H1 (cell line): ENCODE results near the gene DYRK1A. TPM values are rescaled to one million over a fixed set of nuclear protein-coding genes. Genes with fewer than 3 reads are reported as not detected.

ENCODE experiments used
- CTCF ChIA-PET: fragments of 300-600 bp; sonication (Branson Sonifier 250); formaldehyde crosslinking; loops from one replicate; lab custom pipeline; 2021; ENCODE audit not compliant: partially characterized antibody; lab: Charles Lee
- POLR2A ChIA-PET: fragments of 300-600 bp; sonication (Branson Sonifier 250); formaldehyde crosslinking; loops from one replicate; lab custom pipeline; 2021; ENCODE audit warnings: inconsistent platforms; ENCODE audit not compliant: partially characterized antibody; lab: Charles Lee
- DNase-seq, 2 experiments: peaks; one replicate each; pipeline versions ENCODE4 v3.0.0 to v3.0.0-alpha.2; 2010 to 2022; ENCODE audit warnings: low spot score in 2 of 2, low read depth in 1 of 2, mixed read lengths in 1 of 2
- FAIRE-seq: peaks from 2 replicates; lab custom pipeline; 2011; peaks lifted over from hg19 to GRCh38; lab: Jason Lieb, UNC
- H2AFZ ChIP-seq: 2 replicates; pipeline ENCODE4 v1.8.1; 2012; ENCODE audit warnings: low read length, inconsistent platforms
- H2AK5ac ChIP-seq: 2 replicates; pipeline ENCODE4 v1.6.1; 2013; ENCODE audit warnings: low read depth, low read length
- H2BK120ac ChIP-seq: replicated peaks from 2 replicates; pipeline ENCODE3; 2013; ENCODE audit warnings: low read depth, low read length, inconsistent platforms
- H2BK12ac ChIP-seq: 2 replicates; pipeline ENCODE4 v1.6.1; 2013; ENCODE audit warnings: low read depth, low read length
- H2BK15ac ChIP-seq: 2 replicates; pipeline ENCODE4 v1.6.1; 2013; ENCODE audit warnings: low read length
- H2BK20ac ChIP-seq: 2 replicates; pipeline ENCODE4 v1.6.1; 2013; ENCODE audit warnings: low read length
- H2BK5ac ChIP-seq: 2 replicates; pipeline ENCODE4 v1.6.1; 2013; ENCODE audit warnings: low read depth, low read length
- H3K14ac ChIP-seq: 2 replicates; pipeline ENCODE4 v1.6.1; 2013; ENCODE audit warnings: inconsistent platforms; ENCODE audit not compliant: insufficient read length
- H3K18ac ChIP-seq: 2 replicates; pipeline ENCODE4 v1.6.1; 2013; ENCODE audit warnings: low read length; ENCODE audit errors: extremely low read depth
- H3K23ac ChIP-seq: 2 replicates; pipeline ENCODE4 v1.6.1; 2013; ENCODE audit warnings: inconsistent platforms; ENCODE audit not compliant: insufficient read length
- H3K23me2 ChIP-seq: 2 replicates; pipeline ENCODE4 v1.6.1; 2013; ENCODE audit warnings: low read depth, low read length
- H3K27ac ChIP-seq: 2 replicates; pipeline ENCODE4 v1.6.1; 2011; ENCODE audit warnings: low read depth, low read length, inconsistent platforms
- H3K27me3 ChIP-seq, 4 experiments: replicated peaks in 1 of 4; 1 replicate in 1 of 4; 2 replicates in 3 of 4; pipeline versions ENCODE4 v1.6.1 to v1.8.1; 2011 to 2013; ENCODE audit warnings: low read length in 3 of 4, mild to moderate bottlenecking in 3 of 4, inconsistent platforms in 2 of 4, mixed read lengths in 2 of 4, moderate library complexity in 1 of 4; ENCODE audit not compliant: control insufficient read depth in 3 of 4, insufficient read depth in 3 of 4; ENCODE audit errors: extremely low read depth in 1 of 4
- H3K36me3 ChIP-seq, 4 experiments: 2 replicates each; pipeline versions ENCODE4 v1.6.1 to v1.8.1; 2011 to 2013; ENCODE audit warnings: mild to moderate bottlenecking in 4 of 4, low read length in 3 of 4, moderate library complexity in 2 of 4, control low read depth in 1 of 4, inconsistent platforms in 1 of 4; ENCODE audit not compliant: insufficient read depth in 4 of 4, control insufficient read depth in 2 of 4
- H3K4ac ChIP-seq: replicated peaks from 2 replicates; pipeline ENCODE3; 2013; ENCODE audit warnings: low read length, low read depth, mixed read lengths, inconsistent platforms; ENCODE audit not compliant: insufficient read length
- H3K4me1 ChIP-seq, 4 experiments: replicated peaks in 1 of 4; 1 replicate in 1 of 4; 2 replicates in 3 of 4; pipeline versions ENCODE4 v1.6.1 to v1.8.1; 2011 to 2013; ENCODE audit warnings: low read length in 3 of 4, inconsistent platforms in 2 of 4, mixed read lengths in 1 of 4; ENCODE audit not compliant: insufficient read depth in 4 of 4, control insufficient read depth in 3 of 4
- H3K4me2 ChIP-seq, 2 experiments: 2 replicates each; pipeline versions ENCODE4 v1.6.1 to v1.8.1; 2011 to 2013; ENCODE audit warnings: low read depth in 2 of 2, low read length in 2 of 2, control low read depth in 1 of 2, inconsistent platforms in 1 of 2, mild to moderate bottlenecking in 1 of 2; ENCODE audit not compliant: insufficient read depth in 1 of 2
- H3K4me3 ChIP-seq, 4 experiments: fragments of 200-600, 300-600 bp in 1 of 4; sonication (generic), shearing (Covaris generic), sonication (Bioruptor Twin) in 1 of 4; 2 replicates each; pipeline versions ENCODE4 v1.5.1 to v1.8.1; 2011 to 2016; ENCODE audit warnings: low read length in 4 of 4, low read depth in 3 of 4, control low read depth in 2 of 4, inconsistent platforms in 2 of 4, mild to moderate bottlenecking in 2 of 4, mixed read lengths in 1 of 4, moderate library complexity in 1 of 4; ENCODE audit not compliant: insufficient read depth in 2 of 4; ENCODE audit errors: extremely low read depth in 1 of 4
- H3K56ac ChIP-seq: replicated peaks from 2 replicates; pipeline ENCODE3; 2013; ENCODE audit warnings: low read depth, mild to moderate bottlenecking, mixed read lengths, low read length, inconsistent platforms; ENCODE audit not compliant: insufficient read length
- H3K79me1 ChIP-seq: 2 replicates; pipeline ENCODE4 v1.6.1; 2013; ENCODE audit warnings: low read depth, low read length, control low read depth
- H3K79me2 ChIP-seq, 2 experiments: 2 replicates each; pipeline versions ENCODE4 v1.6.1 to v1.8.1; 2012 to 2013; ENCODE audit warnings: low read length in 2 of 2, mild to moderate bottlenecking in 2 of 2, inconsistent platforms in 1 of 2; ENCODE audit not compliant: insufficient read depth in 2 of 2, control insufficient read depth in 1 of 2
- H3K9ac ChIP-seq, 4 experiments: replicated peaks in 1 of 4; 1 replicate in 1 of 4; 2 replicates in 3 of 4; pipeline versions ENCODE4 v1.6.1 to v1.8.1; 2011 to 2013; ENCODE audit warnings: low read depth in 3 of 4, low read length in 3 of 4, control low read depth in 2 of 4, mild to moderate bottlenecking in 2 of 4, moderate library complexity in 2 of 4, inconsistent platforms in 1 of 4; ENCODE audit errors: extremely low read depth in 1 of 4
- H3K9me3 ChIP-seq, 2 experiments: 2 replicates each; pipeline versions ENCODE4 v1.6.1 to v1.8.1; 2012 to 2013; ENCODE audit warnings: mild to moderate bottlenecking in 2 of 2, moderate library complexity in 2 of 2, control low read depth in 1 of 2, inconsistent platforms in 1 of 2, low read depth in 1 of 2, low read length in 1 of 2, mixed read lengths in 1 of 2; ENCODE audit not compliant: insufficient read depth in 2 of 2
- H4K20me1 ChIP-seq, 2 experiments: replicated peaks in 1 of 2; 2 replicates each; pipeline versions ENCODE3 to v1.8.1; 2011 to 2013; ENCODE audit warnings: inconsistent platforms in 2 of 2, low read length in 2 of 2, mild to moderate bottlenecking in 1 of 2; ENCODE audit not compliant: insufficient read depth in 2 of 2, control insufficient read depth in 1 of 2
- H4K5ac ChIP-seq: 2 replicates; pipeline ENCODE4 v1.6.1; 2013; ENCODE audit warnings: low read length, low read depth, mixed read lengths, inconsistent platforms; ENCODE audit not compliant: insufficient read length
- H4K8ac ChIP-seq: 2 replicates; pipeline ENCODE4 v1.8.0; 2013; ENCODE audit warnings: mild to moderate bottlenecking, moderate library complexity, low read length, inconsistent platforms; ENCODE audit not compliant: insufficient read depth; ENCODE audit errors: extremely low read depth
- H4K91ac ChIP-seq: replicated peaks from 2 replicates; pipeline ENCODE3; 2013; ENCODE audit warnings: low read length, mixed read lengths, inconsistent platforms; ENCODE audit not compliant: insufficient read length
- CTBP2 ChIP-seq: IDR thresholded peaks from 2 replicates; pipeline ENCODE4 v1.7.0; 2011; ENCODE audit warnings: borderline replicate concordance, mild to moderate bottlenecking, moderate library complexity, mixed read lengths, low read length; ENCODE audit not compliant: insufficient read depth, insufficient read length
- KDM1A ChIP-seq: fragments of 200-600, 300-600 bp; sonication (generic); IDR thresholded peaks from 2 replicates; pipeline ENCODE4 v1.7.1; 2016; ENCODE audit warnings: mild to moderate bottlenecking, low read length, borderline replicate concordance
- KDM5A ChIP-seq: fragments of 200-600 bp; IDR thresholded peaks from 2 replicates; pipeline ENCODE4 v1.7.1; 2012; ENCODE audit warnings: mild to moderate bottlenecking, low read length, inconsistent platforms, mixed read lengths
- MAX ChIP-seq: IDR thresholded peaks from 2 replicates; pipeline ENCODE4 v1.6.1; 2012; ENCODE audit warnings: inconsistent platforms
- NANOG ChIP-seq: IDR thresholded peaks from 2 replicates; pipeline ENCODE4 v1.6.1; 2011; ENCODE audit warnings: low read length, low read depth, mild to moderate bottlenecking, inconsistent platforms; ENCODE audit not compliant: insufficient read depth, poor library complexity, severe bottlenecking
- POLR2A ChIP-seq, 2 experiments: IDR thresholded peaks; 1 replicate in 1 of 2; 2 replicates in 1 of 2; pipeline ENCODE4 v1.6.1; 2011; ENCODE audit warnings: low read depth in 2 of 2, low read length in 2 of 2, mild to moderate bottlenecking in 2 of 2; ENCODE audit errors: control extremely low read depth in 1 of 2
- POU5F1 ChIP-seq: IDR thresholded peaks from 2 replicates; pipeline ENCODE4 v1.6.1; 2011; ENCODE audit warnings: low read depth, mild to moderate bottlenecking, low read length, moderate library complexity
- RAD21 ChIP-seq, 2 experiments: IDR thresholded peaks in 1 of 2; conservative IDR thresholded peaks in 1 of 2; 2 replicates each; pipeline ENCODE4 v1.6.1; 2011; ENCODE audit warnings: low read depth in 2 of 2, low read length in 2 of 2, improper control_type of control experiment in 1 of 2, inconsistent platforms in 1 of 2, mild to moderate bottlenecking in 1 of 2, moderate library complexity in 1 of 2
- RFX5 ChIP-seq: IDR thresholded peaks from 2 replicates; pipeline ENCODE4 v1.6.1; 2011; ENCODE audit warnings: low read depth, low read length, improper control_type of control experiment, borderline replicate concordance
- SIN3A ChIP-seq, 2 experiments: IDR thresholded peaks in 1 of 2; conservative IDR thresholded peaks in 1 of 2; 2 replicates each; pipeline ENCODE4 v1.6.1; 2011 to 2012; ENCODE audit warnings: low read length in 2 of 2, improper control_type of control experiment in 1 of 2, low read depth in 1 of 2, mild to moderate bottlenecking in 1 of 2
- SP2 ChIP-seq: IDR thresholded peaks from 2 replicates; pipeline ENCODE4 v1.6.1; 2012; ENCODE audit warnings: mild to moderate bottlenecking, low read length, inconsistent platforms
- SUZ12 ChIP-seq: fragments of 200-600 bp; sonication (generic); IDR thresholded peaks from 2 replicates; pipeline ENCODE4 v1.6.1; 2012; ENCODE audit warnings: mild to moderate bottlenecking, inconsistent platforms, low read length, moderate library complexity, mixed read lengths
- TCF12 ChIP-seq: IDR thresholded peaks from 2 replicates; pipeline ENCODE4 v1.6.1; 2011; ENCODE audit warnings: low read depth, mild to moderate bottlenecking, low read length
- WGBS, 2 experiments: shearing (Covaris generic) in 1 of 2; methylation state at CpG; one replicate each; pipeline versions ENCODE4 v1.1.6 to v1.1.7; 2013 to 2015; ENCODE audit warnings: low lambda C conversion rate in 2 of 2, mixed read lengths in 2 of 2, inconsistent platforms in 1 of 2, low coverage in 1 of 2, missing lambda C conversion rate in 1 of 2; ENCODE audit not compliant: insufficient replicate concordance in 2 of 2, insufficient coverage in 1 of 2, insufficient read length in 1 of 2; ENCODE audit errors: extremely low coverage in 1 of 2, missing lambda C conversion rate in 1 of 2; 5-methylcytosine and 5-hydroxymethylcytosine counted together
- polyA plus RNA-seq, 7 experiments: library from polyadenylated mRNA; depleted of rRNA in 3 of 7; stranded (reverse) in 5 of 7; unstranded in 2 of 7; fragments of >200 nt in 5 of 7; fragments of 200-250 nt in 2 of 7; gene quantifications; 1 replicate in 5 of 7; 2 replicates in 1 of 7; 4 replicates in 1 of 7; pipeline versions ENCODE4 v1.2.1 to v1.2.3, GENCODE V29; 2011 to 2013; ENCODE audit warnings: missing spikeins in 2 of 7, mixed read lengths in 2 of 7
- total RNA-seq: library from RNA; stranded (reverse); fragmentation: NEBNext Ultra II Directional; extraction: Animal tissue kit (Norgen Biotek cat#: 25700); gene quantifications from 2 replicates; pipeline ENCODE4 v1.2.1, GENCODE V29; 2021

Gene DYRK1A
- total and polyA plus RNA-seq, 2 of the 8 experiments (the other 6 are each of a cell fraction or from before 2014, with no cell fraction given) = 61.1 to 62.2 TPM

- no peaks in the 10 kb centered on the region for H3K27me3 ChIP-seq
- ChIA-PET CTCF (no interaction called here), POLR2A (no interaction called here)
- no peak overlapping the region for H3K18ac ChIP-seq
- no peak overlapping the region for H4K91ac ChIP-seq
- FAIRE-seq (no peak), DNase-seq (no peak)
- no peak overlapping the region for H2BK120ac ChIP-seq
- H3K23me2 ChIP-seq = no peaks in the 10 kb centered on the region
- no peak overlapping the region for H2AK5ac ChIP-seq
- H4K5ac ChIP-seq = no peak overlapping the region
- no peak overlapping the region for H2BK15ac ChIP-seq
- H3K9me3 ChIP-seq = peaks cover 0 to 7% of the 10 kb centered on the region in 2 experiments; a peak in 3 of 4 replicates
- peaks cover 4 to 10% of the 10 kb centered on the region in 2 experiments for H4K20me1 ChIP-seq
- no peak overlapping the region for H4K8ac ChIP-seq
- H2BK5ac ChIP-seq = no peak overlapping the region
- H3K79me1 ChIP-seq = peaks cover 2% of the 10 kb centered on the region; the same call in 1 of the 2 replicates
- no peak overlapping the region for H3K9ac ChIP-seq
- no peak overlapping the region for H3K56ac ChIP-seq
- peaks cover 0 to 9% (median 5%) of the 10 kb centered on the region in 4 experiments; a peak in 4 of 7 replicates for H3K4me1 ChIP-seq
- peaks cover 10 to 98% of the 10 kb centered on the region in 2 experiments for H3K79me2 ChIP-seq
- WGBS, 2 experiments = 94% methylated on average over 2 of the region's 2 CpGs; no CpG with 5 or more reads in 1 of the 2 experiments
- no peak overlapping the region for H3K27ac ChIP-seq
- no peak overlapping the region for H3K4me2 ChIP-seq
- H3K23ac ChIP-seq = no peak overlapping the region
- no peak overlapping the region for H3K4me3 ChIP-seq
- H2AFZ ChIP-seq = no peak overlapping the region
- no peak overlapping the region for H2BK20ac ChIP-seq
- H3K14ac ChIP-seq = no peak overlapping the region
- H3K4ac ChIP-seq = no peak overlapping the region
- no peak overlapping the region for H2BK12ac ChIP-seq
- no peaks in the 10 kb centered on the region; a peak in 1 of 8 replicates for H3K36me3 ChIP-seq
- TF ChIP-seq SUZ12 = no peak
- no peak for TF ChIP-seq KDM5A
- TF ChIP-seq POU5F1 = no peak
- TF ChIP-seq TCF12 = no peak
- TF ChIP-seq CTBP2 = no peak
- TF ChIP-seq RAD21 (IDR thresholded peaks at IDR 0.05 in 1 of 2, conservative IDR thresholded peaks at IDR 0.05 in 1 of 2; ENCODE audit: low read depth in 2 of 2, low read length in 2 of 2) = no peak
- no peak for TF ChIP-seq KDM1A
- no peak for TF ChIP-seq POLR2A (IDR thresholded peaks at IDR 0.05; ENCODE audit: control extremely low read depth in 1 of 2, low read depth in 2 of 2, low read length in 2 of 2)
- TF ChIP-seq SP2 = no peak
- no peak for TF ChIP-seq NANOG
- TF ChIP-seq MAX = no peak
- no peak for TF ChIP-seq RFX5
- no peak for TF ChIP-seq SIN3A (conservative IDR thresholded peaks at IDR 0.05 in 1 of 2, IDR thresholded peaks at IDR 0.05 in 1 of 2; ENCODE audit: low read depth in 1 of 2, low read length in 2 of 2)
These were observed 69.6 kb downstream of the DYRK1A start for GRCh38 chr21:37436174-37436573.
